NCI-H510A treated with DMSO at 0.1 percent for 48 hours (cell line): ENCODE results near the gene NIPBL.
"Not testable (repeated sequence)": the region's sequence is repeated elsewhere in the genome, so short reads cannot be mapped to it uniquely, and the experiment has no call there.

Experiments
- DNase-seq: peaks from one replicate; lab custom pipeline; 2025; lab: John Stamatoyannopoulos, UW

Gene NIPBL

DNA sequence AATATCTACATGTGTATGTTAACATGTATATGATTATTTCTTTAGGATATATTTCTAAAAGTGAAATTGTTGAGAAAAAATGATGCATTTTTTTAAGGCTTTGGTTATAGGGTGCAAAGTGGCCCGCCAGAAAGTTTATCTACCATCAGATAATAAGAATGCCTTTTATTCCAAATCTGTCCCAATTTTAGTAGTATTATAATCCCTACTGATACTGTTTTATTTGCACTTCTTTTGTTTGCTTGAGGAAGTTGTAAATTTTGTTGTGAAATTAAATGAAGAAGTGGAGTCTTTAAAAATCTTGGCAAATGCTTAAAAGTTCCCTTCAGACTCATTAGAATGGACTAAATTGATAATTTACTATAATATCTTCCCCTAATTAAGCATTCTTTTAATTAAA, 73.0 kb downstream of the NIPBL start:
- no peak for DNase-seq

DNA sequence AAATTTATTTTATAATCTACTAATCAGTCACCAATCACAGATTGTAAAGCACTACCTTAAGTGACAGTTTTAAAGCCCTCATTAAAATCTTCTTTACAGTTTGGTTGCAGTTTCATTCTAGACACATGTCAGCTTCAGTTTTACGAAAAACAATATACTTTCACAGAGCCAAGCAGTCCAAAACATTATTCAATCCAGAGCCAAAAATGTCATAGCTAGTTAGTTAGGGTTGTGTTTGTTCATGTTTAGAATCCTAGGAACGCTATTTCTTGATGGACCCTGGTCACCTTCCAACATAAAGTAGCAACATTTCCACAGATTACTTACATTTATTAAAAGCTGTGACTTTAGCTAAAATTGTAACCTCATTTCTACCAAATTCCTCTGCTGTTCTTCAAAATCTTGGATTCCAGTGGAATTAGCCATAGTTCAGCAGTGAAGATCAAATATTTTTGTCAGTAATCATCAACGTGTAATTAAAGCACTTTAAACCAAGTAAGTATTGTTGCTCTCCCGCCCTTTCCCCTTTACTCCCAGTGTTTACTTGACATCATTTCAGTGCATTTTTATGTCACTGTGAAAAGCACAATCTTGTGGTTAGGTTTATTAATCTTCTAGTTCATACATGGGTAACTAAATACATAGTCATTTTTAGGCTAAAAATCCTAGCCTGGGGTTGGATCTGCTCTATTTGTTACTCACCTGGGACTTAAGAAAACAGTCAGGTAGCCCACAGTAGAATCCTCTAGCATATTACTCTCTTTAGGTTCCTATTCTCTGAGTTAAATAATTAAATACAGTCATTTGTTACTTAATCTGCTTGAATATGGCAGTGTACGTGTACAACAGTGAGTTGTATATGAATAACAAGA, 74.3 kb downstream of the NIPBL start:
- DNase-seq, result no peak

DNA sequence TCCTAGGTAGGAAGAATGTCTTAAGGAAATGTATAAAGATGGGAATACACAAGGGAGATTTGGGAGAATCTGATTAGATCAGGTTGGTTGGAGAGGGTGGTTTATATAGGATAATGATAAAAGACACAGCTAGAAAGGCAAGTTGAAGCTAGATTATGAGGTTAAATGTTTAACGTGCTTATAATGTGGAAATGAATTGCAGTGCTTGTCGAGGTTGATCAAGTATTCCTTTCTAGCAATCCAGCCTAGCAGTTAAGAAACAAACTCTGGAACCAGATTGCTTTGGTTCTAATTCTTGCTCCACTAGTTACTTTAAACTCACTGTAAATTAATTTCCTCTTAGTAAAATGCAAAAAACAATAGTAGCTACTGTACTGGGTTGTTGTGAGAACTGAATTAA, 76.5 kb downstream of the NIPBL start:
- DNase-seq, result no peak

DNA sequence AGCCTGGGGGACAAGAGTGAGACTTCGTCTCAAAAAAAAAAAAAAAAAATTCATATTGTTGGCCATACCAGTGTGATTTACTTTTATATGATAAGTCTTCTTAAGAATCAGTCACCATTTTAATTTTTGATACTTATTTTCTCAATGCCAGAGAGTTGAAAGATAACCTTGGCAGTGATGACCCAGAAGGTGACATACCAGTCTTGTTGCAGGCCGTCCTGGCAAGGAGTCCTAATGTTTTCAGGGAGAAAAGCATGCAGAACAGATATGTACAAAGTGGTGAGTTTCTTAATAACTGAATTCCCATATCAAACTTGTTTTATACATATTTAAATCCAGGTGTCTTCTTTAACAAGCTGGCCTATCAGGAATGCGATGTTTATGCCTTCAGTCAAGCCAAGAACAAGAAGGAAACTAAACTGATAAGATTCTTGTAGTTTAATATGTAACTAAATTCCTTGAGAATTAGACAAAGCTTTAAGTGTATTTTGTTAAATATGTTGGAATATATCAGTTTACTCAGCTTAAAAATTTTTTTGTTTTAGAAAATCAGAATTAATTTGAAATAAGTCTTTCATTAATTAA, 81.5 kb downstream of the NIPBL start:
- no peak for DNase-seq

DNA sequence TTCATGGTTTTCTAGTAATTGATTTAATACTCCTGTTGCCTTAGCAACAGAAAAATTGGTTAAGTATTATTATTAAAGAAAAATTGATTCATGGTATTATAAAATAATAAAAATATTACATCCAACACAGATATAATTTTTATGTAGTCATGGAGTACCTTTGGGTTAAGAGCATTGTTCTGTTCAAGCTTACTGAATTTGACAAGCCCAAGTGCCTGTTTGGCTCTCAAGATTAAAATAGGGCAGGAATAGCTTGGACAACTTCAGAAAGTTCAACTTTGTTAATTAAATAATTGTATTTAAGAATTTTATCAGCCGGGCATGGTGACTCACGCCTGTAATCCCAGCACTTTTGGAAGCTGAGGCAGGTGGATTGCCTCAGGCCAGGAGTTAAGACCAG, 82.0 kb downstream of the NIPBL start:
- DNase-seq, result no peak

DNA sequence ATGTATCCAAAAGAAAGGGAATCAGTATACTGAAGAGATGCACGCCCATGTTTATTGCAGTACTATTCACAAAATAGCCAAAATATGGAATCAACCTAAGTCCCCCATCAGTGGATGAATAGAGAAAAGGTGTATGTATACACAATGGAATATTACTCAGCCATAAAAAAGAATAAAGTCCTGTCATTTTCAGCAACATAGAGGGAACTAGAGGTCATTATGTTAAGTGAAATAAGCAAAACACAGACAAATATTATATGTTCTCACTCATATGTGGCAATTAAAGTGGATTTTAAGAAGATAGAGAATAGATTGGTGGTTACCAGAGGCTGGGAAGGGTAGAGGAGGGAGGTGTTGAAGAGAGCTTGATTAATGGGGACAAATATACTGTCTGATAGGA, 88.6 kb downstream of the NIPBL start:
- no peak for DNase-seq

DNA sequence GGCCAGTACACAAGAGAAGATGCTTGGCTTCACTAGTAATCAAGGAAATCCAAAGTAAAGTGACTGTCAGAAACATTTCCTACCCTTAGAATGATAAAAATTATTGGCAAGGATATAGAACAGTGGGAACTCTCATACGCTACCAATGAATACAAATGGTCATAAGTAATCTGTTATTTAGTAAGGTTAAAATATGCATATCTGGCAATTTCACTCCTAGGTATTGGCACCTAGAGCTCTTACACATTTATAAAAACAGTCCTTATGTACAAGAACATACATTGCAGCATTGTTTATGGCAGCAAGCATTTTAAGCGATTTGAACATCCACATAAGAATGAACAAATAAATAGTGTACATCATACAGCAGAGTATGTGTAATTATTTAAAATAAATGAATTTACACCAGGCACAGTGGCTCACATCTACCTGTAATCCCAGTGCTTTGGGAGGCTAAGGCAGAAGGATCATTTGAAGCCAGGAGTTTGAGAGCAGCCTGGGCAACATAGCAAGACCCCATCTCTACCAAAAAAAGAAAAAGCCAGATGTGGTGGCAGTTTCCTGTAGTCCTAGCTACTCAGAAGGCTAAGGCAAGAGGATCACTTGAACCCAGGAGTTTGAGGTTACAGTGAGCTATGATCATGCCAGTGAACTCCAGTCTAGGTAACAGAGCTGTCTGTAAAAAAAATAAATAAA, 93.3 kb downstream of the NIPBL start:
- no peak for DNase-seq

DNA sequence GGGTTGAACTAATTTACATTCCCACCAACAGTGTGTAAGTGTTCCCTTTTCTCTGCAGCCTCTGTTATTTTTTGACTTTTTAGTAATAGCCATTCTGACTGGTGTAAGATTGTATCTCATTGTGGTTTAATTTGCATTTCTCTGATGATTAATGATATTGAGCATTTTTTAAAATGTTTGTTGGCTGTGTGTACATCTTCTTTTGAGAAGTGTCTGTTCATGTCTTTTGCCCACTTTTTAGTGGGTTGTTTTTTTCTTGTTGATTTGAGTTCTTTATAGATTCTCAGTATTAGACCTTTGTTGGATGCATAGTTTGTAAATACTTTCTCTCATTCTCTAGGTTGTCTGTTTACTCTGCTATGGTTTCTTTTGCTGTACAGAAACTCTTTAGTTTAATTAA, 101.6 kb downstream of the NIPBL start:
- no peak for DNase-seq

DNA sequence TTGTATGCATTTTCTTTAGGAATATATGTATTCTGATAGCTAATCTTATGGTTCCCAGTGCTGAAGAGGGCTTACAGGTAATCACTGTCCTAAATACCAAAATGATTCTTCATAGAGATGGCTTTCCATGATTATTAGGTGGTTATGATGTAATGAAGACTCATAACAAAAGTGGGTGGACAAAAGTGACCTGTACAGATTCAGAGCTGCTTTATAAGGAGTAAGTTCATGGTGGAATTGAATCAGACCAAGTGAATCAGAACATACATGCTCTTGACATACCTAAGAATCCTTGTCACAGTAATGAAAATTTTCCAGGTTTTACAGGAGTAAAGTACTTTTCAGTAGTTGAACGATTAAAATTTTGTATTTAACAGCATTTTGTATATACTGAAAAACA, 105.6 kb downstream of the NIPBL start:
- no peak for DNase-seq

DNA sequence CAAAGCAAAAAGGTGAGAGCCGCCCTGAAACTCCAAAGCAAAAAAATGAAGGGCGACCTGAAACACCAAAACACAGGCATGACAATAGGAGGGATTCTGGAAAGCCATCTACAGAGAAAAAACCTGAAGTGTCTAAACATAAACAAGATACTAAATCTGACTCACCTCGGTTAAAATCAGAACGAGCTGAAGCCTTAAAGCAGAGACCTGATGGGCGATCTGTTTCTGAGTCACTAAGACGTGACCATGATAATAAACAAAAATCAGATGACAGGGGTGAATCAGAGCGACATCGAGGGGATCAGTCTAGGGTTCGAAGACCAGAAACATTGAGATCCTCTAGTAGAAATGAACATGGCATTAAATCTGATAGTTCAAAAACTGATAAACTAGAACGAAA, 108.8 kb downstream of the NIPBL start:
- no peak for DNase-seq

DNA sequence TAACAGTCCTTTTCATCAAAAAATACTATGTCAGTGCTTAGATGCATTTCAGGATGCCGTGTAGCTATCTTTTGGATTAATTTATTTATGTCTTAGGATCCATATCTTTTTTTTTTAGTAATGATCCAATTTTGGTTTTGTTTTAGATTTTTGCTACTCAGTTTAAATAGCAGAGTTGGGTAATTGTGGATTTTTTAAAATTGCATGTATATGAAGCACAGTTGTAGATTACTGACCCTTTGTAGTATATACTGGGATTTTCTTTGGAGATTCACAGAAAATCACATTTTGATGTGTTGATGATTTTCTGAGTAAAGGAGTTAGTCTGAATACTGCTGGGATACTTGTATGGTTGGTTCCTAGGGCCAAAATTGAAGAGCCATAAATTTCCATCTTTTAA, 111.8 kb downstream of the NIPBL start:
- no peak for DNase-seq

DNA sequence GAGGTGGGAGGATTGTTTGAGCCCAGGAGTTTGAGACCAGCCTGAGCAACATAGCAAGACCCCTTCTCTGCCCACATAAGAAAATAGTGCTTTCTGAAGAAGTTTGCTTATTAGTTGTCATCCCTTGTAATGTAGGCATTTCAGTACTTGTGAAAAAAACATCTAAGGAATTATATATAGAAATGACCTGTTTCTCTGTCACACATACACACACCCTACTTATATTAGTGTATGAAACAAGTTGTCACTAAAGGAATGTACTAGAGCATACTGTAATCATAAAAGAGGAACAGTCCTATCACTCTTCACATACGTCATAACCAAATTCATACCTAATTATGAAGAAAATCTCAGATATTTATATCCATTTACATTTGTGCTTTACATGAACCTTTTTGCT, 122.0 kb downstream of the NIPBL start:
- DNase-seq, result no peak

DNA sequence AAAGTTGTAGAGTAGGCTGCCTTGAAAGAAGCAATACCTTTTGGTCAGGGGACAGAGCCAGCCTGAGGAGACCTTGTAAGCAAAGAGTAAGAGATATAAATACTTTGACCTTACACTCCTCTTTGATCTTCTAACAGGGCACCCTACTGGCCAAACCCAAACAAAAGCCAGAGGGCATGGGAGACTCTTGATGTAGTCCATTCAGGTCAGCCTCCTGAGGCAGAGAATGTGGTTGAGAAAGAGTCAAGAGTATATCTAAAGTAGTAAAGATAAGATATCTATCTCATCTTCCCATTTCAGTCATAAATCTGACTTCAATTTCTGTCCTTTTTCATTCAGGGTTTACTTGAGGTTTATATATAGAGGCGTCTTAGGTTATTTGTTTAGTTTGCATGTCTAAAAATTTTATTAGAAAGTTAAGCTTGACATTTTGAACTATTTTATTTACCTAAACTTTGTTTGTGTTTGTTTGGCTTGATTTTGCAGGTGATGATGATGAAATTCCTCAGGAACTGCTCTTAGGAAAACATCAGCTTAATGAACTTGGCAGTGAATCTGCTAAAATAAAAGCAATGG, 125.7 kb downstream of the NIPBL start:
- DNase-seq, result no peak

DNA sequence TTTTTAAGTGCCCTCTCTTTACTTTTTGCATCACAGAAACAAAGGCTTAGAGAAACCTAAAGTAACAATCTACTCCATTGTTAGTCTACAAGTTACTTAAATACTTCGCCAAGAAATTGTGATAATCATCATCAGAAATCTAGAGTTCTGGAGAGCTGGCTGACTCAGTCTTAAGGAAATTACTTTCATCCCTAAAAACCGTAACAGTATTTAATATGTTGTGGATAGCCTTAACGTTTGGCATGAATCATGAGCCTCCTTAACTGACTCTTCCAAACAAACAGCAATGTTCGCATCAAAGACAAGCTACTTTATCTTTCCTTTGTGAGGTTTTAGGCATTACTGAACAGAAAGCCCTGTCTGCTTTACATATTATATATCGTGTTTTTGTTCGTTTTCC, 128.7 kb downstream of the NIPBL start:
- DNase-seq, result no peak

DNA sequence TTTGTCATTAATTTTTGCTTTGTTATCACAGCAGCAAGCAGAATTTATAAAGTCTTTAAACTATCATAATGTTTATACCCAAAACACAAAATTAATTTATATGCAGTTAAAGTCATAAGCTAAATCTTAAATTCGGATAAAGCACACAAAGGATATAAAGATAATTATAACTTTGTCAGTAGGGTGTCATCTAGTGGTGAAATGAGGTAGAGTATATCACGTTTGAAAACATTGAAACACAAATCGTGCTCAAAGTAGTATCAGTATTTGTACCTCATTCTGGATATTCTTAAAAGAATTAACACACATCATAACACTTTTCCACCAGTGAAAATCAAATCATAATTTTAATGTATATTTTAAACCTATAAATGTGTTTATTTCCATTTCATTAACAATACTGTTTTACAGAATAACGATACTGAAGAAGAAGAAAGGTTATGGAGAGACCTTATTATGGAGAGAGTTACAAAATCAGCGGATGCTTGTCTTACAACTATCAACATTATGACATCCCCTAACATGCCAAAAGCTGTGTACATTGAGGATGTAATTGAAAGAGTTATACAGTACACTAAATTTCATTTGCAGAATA, 129.5 kb downstream of the NIPBL start:
- peak; percentile 58 for DNase-seq

DNA sequence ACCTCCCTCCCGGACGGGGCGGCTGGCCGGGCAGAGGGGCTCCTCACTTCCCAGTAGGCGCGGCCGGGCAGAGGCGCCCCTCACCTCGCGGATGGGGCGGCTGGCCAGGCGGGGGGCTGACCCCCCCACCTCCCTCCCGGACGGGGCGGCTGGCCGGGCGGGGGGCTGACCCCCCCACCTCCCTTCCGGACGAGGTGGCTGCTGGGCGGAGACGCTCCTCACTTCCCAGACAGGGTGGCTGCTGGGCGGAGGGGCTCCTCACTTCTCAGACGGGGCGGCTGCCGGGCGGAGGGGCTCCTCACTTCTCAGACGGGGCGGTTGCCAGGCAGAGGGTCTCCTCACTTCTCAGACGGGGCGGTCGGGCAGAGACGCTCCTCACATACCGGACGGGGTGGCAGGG, 136.6 kb downstream of the NIPBL start:
- not testable (repeated sequence) for DNase-seq

DNA sequence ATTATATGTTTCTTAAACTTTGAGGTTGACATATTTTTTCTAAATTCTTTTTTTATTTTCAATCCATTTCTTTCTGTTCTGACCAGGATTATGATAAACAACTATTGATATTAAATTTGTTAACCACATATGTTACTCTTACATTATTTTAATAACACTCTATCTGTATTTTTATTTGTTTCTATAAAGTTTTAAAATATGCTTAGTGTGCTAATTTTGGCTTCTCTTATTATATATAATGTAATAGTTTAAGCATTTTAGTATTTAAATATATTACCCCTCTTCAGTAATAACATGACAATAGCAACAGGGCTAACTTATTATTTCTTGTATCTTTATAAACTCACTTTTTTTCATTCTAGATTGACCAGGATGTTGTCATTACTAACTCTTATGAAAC, 137.8 kb downstream of the NIPBL start:
- no peak for DNase-seq

DNA sequence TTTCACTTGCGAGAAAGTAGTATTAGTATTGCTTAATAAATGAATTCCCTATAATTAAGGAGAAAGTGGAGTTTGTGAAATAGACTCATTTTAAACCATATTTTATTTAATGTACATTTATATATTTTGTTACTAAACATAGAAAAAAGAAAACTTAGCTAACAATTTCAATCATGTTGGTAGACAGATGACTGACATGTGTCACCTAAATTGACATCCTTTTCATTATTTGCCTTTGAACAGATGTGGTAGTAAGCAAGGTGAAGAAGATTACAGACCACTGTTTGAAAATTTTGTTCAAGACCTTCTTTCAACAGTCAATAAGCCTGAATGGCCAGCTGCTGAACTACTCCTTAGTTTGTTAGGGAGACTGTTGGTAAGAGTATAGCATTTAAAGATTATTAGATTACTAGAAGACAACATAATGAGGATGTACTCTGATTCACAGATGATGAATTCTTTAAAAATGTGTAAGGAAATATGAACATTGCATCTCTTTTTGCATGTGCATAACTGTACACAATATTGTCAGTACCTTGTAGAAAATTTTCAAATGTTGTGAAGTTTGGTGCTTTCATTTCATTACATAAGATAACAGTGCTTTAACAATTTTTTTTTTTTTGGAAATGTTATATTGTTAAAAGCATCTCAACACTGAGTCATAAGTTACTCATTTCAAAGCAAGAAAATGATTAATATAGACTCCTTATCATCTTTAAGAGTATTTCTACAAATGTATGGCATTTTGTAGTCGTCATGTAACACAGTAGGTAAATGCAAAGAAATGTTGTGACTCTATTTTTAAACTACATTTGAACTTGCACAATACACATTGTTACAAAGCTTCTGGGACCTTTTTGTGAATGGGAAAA, 139.5 kb downstream of the NIPBL start:
- DNase-seq, result no peak

DNA sequence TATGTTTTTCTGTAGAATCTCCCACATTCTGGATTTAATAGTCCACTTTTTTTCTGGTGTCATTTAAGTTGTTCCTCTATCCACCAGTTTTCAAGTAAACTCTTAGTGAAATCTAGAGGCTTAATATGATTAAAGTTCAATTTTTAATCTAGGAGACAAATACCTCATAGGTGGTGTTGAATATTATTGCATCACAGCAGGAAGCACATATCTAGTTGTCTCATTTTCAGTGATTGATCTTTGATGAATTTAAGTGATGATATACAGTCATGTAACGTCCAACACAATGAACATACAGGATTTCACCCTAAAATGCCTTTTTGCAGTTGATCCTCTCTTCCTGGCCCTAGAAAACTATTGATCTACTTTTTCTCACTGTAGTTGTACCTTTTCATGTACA, 152.3 kb downstream of the NIPBL start:
- DNase-seq, result no peak

DNA sequence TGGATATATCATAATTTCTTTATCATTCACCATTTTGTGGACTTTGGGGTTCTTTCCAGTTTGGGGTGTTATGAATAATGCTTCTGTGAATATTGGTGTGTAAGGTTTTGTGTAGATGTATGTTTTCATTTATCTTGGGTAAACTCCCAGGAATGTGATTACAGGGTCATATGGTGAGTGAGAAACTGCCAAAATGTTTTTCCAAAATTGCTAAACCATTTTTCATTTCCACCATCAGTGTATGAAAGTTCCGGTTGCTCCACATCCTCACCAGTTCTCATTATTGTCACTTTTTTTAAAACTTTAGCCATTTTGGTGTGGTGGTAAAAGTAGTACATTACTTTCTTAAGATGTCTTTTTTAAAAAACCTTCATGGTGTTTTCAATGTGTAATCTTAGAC, 152.9 kb downstream of the NIPBL start:
- no peak for DNase-seq

DNA sequence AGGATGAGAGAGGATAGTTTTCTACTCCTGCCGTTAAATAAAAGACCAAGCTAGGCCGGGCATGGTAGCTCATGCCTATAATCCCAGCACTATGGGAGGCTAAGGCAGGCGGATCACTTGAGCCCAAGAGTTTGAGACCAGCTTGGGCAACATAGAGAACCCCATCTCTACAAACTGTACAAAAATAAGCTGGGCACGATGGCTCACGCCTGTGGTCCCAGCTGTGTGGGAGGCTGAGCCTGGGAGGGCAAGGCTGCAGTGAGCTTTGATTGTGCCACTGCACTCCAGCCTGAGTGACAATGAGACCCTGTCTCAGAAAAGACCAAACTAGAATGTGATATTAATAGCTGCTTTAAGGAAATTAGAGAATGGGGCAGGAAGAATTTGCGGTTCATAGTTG, 158.4 kb downstream of the NIPBL start:
- no peak for DNase-seq

DNA sequence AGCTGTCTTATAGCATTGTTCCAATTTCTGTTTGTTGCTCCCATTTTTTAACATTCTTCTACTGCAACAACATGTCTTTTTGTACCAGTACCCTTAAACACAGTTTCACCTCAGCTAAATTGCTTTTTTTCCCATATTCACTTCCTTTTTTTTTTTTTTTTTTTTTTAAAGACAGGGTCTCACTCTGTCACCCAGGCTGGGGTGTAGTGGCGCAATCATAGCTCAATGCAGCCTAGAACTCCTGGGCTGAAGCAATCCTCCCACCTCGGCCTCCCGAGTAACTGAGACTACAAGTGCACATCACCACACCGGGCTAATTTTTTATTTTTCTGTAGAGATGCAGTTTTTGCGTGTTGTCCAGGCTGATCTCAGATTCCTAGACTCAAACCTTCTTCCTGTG, 161.3 kb downstream of the NIPBL start:
- DNase-seq, result no peak
